Sigmoid colon (tissue), 4 donors: Measurements from ENCODE around the gene TSEN2.

ENCODE experiments used
- CTCF ChIP-seq, 4 experiments: fragments of 450-650 bp in 3 of 4; fragments of 200-600 bp in 1 of 4; IDR thresholded peaks; one replicate each; pipeline ENCODE4 v1.5.1; 2016 to 2019; ENCODE audit warnings: antibody characterized with exemption in 4 of 4, mild to moderate bottlenecking in 3 of 4, moderate library complexity in 2 of 4
- EP300 ChIP-seq, 4 donors: sonication (generic); formaldehyde crosslinking; IDR thresholded peaks; one replicate each; pipeline ENCODE4 v1.6.1; 2017; ENCODE audit warnings: antibody characterized with exemption in 4 of 4

GRCh38 chr3:12512534-12513118 is 28.3 kb downstream of the TSEN2 start:
- TF ChIP-seq CTCF (IDR thresholded peaks at IDR 0.05) (no peak), EP300 (IDR thresholded peaks at IDR 0.05) (no peak)
